Smooth muscle cell (in vitro differentiated cells): ENCODE data around the gene RBBP8NL. TPM values are rescaled to one million over a fixed set of nuclear protein-coding genes. Genes with fewer than 3 reads are reported as not detected.

Experiments
- DNase-seq: peaks from one replicate; lab custom pipeline; 2025; ENCODE audit not compliant: unreplicated experiment; lab: John Stamatoyannopoulos, UW
- H2AFZ ChIP-seq: fragments of 200-600 bp; sonication (generic); 2 replicates; pipeline ENCODE4 v1.6.0; 2016; ENCODE audit warnings: antibody characterized with exemption, low read depth, mild to moderate bottlenecking
- H3F3A ChIP-seq: fragments of 200-600 bp; sonication (generic); 2 replicates; pipeline ENCODE4 v1.6.0; 2017; ENCODE audit warnings: antibody characterized with exemption, low read depth
- H3K27ac ChIP-seq: fragments of 200-600 bp; sonication (generic); 2 replicates; pipeline ENCODE4 v1.5.1; 2016; ENCODE audit warnings: low read depth, mild to moderate bottlenecking
- H3K27me3 ChIP-seq: fragments of 200-600 bp; sonication (generic); 2 replicates; pipeline ENCODE4 v1.6.1; 2016; ENCODE audit warnings: low read depth, mild to moderate bottlenecking
- H3K36me3 ChIP-seq: fragments of 200-600 bp; sonication (generic); 2 replicates; pipeline ENCODE4 v1.5.1; 2016; ENCODE audit warnings: low read depth
- H3K4me1 ChIP-seq: fragments of 200-600 bp; sonication (generic); 2 replicates; pipeline ENCODE4 v1.5.1; 2016; ENCODE audit warnings: low read depth
- H3K4me2 ChIP-seq: fragments of 200-600 bp; sonication (generic); 2 replicates; pipeline ENCODE4 v1.6.0; 2016; ENCODE audit warnings: mild to moderate bottlenecking
- H3K4me3 ChIP-seq: fragments of 200-600 bp; sonication (generic); 2 replicates; pipeline ENCODE4 v1.5.1; 2016; ENCODE audit warnings: mild to moderate bottlenecking
- H3K79me2 ChIP-seq: fragments of 200-600 bp; sonication (generic); 2 replicates; pipeline ENCODE4 v1.6.0; 2016; ENCODE audit warnings: low read depth, mild to moderate bottlenecking
- H3K9ac ChIP-seq: fragments of 200-600 bp; sonication (generic); 2 replicates; pipeline ENCODE4 v1.6.0; 2016; ENCODE audit warnings: low read depth
- H3K9me3 ChIP-seq: fragments of 200-600 bp; sonication (generic); replicated peaks from 2 replicates; pipeline ENCODE4 v1.5.1; 2016; ENCODE audit warnings: low read depth
- H4K20me1 ChIP-seq: fragments of 200-600 bp; sonication (generic); 2 replicates; pipeline ENCODE4 v1.6.0; 2016; ENCODE audit warnings: low read depth
- WGBS: methylation state at CpG from one replicate; pipeline ENCODE4 v1.1.7; 2016; ENCODE audit warnings: low lambda C conversion rate; 5-methylcytosine and 5-hydroxymethylcytosine counted together
- polyA plus RNA-seq: library from polyadenylated mRNA; unstranded; fragments of >200 nt; fragmentation: Nextera tagmentation; extraction: Ambion mirVana; gene quantifications from 2 replicates; pipeline ENCODE4 v1.2.1, GENCODE V29; 2016
- total RNA-seq: library from RNA; depleted of rRNA; stranded (reverse); fragments of >200 nt; gene quantifications from 2 replicates; pipeline ENCODE4 v1.2.3, GENCODE V29; 2014
- TF ChIP-seq, protein P1 (sequence below): fragments of 200-600 bp; sonication (generic); IDR thresholded peaks from 2 replicates; pipeline ENCODE4 v1.5.1; 2017; ENCODE audit warnings: borderline replicate concordance, mild to moderate bottlenecking, antibody characterized with exemption; ENCODE audit not compliant: insufficient read depth, poor library complexity, severe bottlenecking

Gene RBBP8NL
- total and polyA plus RNA-seq, 2 experiments from 2014 or later = 0.40 TPM; not detected in 1

DNA sequence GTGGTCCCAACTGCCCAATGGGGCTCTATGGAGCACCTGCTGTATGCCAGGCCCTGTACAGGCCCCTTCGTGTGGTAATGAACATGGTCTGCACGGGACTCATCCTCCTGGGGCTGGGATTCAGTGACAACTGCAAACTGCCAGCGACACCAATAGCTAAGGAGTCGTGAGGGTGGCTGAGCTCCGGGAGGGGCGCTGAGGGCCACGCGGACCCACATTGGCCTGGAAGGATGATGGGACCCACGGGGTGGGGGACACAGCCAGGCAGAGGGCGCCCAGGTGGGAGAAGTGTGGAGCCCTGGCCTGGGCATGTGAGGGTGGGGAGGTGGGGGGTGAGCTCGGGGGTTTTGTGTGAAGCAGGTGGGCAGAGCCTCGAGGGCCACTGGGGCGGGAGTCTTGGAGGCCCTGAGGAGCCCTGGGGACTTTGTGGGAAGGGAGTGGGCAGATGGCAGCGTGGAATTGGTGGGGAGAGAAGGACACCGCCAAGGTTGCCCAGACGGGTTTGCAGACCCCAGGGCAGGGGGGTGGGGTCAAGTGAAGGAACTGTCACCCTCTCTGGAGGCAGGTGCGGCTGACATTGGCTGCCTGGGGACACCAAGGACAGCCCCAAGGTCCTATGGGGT is 26.0 kb upstream of the RBBP8NL start:
- no peak for DNase-seq
- Histone ChIP-seq H2AFZ (no peak overlapping the region), H3K79me2 (no peaks in the 10 kb centered on the region), H4K20me1 (no peaks in the 10 kb centered on the region), H3K36me3 (no peaks in the 10 kb centered on the region), H3K4me3 (no peak overlapping the region), H3K27me3 (no peaks in the 10 kb centered on the region), H3K9ac (no peak overlapping the region), H3F3A (no peaks in the 10 kb centered on the region), H3K9me3 (no peaks in the 10 kb centered on the region), H3K27ac (no peak overlapping the region), H3K4me1 (no peaks in the 10 kb centered on the region), H3K4me2 (no peak overlapping the region)
- TF ChIP-seq, protein P1, sequence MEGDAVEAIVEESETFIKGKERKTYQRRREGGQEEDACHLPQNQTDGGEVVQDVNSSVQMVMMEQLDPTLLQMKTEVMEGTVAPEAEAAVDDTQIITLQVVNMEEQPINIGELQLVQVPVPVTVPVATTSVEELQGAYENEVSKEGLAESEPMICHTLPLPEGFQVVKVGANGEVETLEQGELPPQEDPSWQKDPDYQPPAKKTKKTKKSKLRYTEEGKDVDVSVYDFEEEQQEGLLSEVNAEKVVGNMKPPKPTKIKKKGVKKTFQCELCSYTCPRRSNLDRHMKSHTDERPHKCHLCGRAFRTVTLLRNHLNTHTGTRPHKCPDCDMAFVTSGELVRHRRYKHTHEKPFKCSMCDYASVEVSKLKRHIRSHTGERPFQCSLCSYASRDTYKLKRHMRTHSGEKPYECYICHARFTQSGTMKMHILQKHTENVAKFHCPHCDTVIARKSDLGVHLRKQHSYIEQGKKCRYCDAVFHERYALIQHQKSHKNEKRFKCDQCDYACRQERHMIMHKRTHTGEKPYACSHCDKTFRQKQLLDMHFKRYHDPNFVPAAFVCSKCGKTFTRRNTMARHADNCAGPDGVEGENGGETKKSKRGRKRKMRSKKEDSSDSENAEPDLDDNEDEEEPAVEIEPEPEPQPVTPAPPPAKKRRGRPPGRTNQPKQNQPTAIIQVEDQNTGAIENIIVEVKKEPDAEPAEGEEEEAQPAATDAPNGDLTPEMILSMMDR = no peak
- 92% methylated on average over 17 of the region's 17 CpGs for WGBS

DNA sequence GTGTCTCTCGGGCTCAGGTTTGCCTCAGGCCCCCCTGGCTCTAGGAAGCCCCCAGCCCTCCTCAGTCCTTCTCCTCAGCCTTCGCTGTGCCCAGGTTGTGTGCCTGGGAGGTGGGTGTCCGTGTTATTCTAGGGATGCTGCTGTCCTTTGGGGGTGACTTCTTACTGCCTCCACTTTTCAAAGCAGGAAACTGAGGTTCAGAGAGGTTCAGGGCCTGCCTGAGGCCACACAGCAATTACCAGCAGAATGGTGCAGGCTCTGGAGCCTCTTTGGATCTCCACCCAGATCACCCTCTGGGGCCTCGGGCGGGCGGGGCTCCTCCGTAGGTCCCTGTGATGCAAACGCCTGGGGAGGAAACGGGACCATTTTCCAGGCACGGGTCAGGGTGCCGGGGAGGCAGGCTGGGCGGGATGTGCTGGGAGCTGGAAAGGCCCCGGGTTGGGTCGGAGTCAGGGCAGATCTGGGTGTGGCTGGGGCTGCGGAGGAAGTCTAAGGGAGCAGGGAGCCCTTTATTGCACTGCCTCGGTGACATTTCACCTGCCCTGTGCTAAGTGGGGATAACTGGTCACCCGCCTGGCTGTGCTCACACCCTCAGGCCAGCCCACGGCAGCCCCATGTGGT is 25.2 kb upstream of the RBBP8NL start:
- 81% methylated on average over 18 of the region's 18 CpGs for WGBS
- Histone ChIP-seq H3K9ac (no peak overlapping the region), H3K79me2 (no peaks in the 10 kb centered on the region), H3K9me3 (no peaks in the 10 kb centered on the region), H3K4me2 (no peak overlapping the region), H2AFZ (no peak overlapping the region), H3K27ac (no peak overlapping the region), H4K20me1 (no peaks in the 10 kb centered on the region), H3K36me3 (no peaks in the 10 kb centered on the region), H3K4me3 (no peak overlapping the region), H3F3A (no peaks in the 10 kb centered on the region), H3K27me3 (no peaks in the 10 kb centered on the region), H3K4me1 (no peaks in the 10 kb centered on the region)
- DNase-seq = no peak
- TF ChIP-seq, protein P1 = no peak

DNA sequence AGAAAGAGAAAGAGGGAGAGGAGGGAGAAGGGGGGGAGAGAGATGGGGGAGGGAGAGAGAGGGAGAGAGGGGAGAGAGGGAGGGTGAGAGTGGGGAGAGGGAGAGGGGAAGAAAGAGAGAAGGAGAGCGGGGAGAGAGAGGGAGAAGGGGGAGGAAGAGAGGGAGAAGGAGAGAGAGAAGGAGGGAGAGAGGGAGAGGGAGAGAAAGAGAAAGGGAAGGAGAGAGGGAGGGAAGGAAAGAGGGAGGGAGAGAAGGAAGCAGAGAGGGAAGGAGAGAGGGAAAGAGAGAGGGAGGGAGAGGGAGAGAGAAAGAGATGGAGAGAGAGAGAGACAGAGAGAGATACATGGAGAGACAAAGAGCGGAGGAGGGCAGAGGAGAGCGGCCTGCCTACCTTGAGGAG is 24.6 kb upstream of the RBBP8NL start:
- Histone ChIP-seq H3F3A (no peaks in the 10 kb centered on the region), H3K36me3 (no peaks in the 10 kb centered on the region), H3K9me3 (no peaks in the 10 kb centered on the region), H3K79me2 (no peaks in the 10 kb centered on the region), H3K4me3 (no peak overlapping the region), H3K9ac (no peak overlapping the region), H2AFZ (no peak overlapping the region), H3K27me3 (no peaks in the 10 kb centered on the region), H3K27ac (no peak overlapping the region), H4K20me1 (no peaks in the 10 kb centered on the region), H3K4me2 (no peak overlapping the region), H3K4me1 (no peaks in the 10 kb centered on the region)
- 62% methylated on average over 3 of the region's 3 CpGs for WGBS
- no peak for DNase-seq
- TF ChIP-seq, protein P1 = no peak
